22Rv1 (cell line): ENCODE data around the gene MX2.

Experiments used
- H3K27ac ChIP-seq: fragments of 450-650 bp; 2 replicates; pipeline ENCODE4 v1.5.1; 2017
- ZFX ChIP-seq: fragments of 450-650 bp; IDR thresholded peaks from 2 replicates; pipeline ENCODE4 v1.6.1; 2017; ENCODE audit warnings: antibody characterized with exemption, borderline replicate concordance
- TF ChIP-seq, protein P1 (sequence below): fragments of 450-650 bp; IDR thresholded peaks from 2 replicates; pipeline ENCODE4 v1.5.1; 2017; ENCODE audit warnings: mild to moderate bottlenecking

MX2 gene

GRCh38 chr21:41373253-41373652 lies 11.4 kb downstream of the MX2 start:
- no peak overlapping the region for H3K27ac ChIP-seq
- TF ChIP-seq ZFX, result no peak
- TF ChIP-seq, protein P1, sequence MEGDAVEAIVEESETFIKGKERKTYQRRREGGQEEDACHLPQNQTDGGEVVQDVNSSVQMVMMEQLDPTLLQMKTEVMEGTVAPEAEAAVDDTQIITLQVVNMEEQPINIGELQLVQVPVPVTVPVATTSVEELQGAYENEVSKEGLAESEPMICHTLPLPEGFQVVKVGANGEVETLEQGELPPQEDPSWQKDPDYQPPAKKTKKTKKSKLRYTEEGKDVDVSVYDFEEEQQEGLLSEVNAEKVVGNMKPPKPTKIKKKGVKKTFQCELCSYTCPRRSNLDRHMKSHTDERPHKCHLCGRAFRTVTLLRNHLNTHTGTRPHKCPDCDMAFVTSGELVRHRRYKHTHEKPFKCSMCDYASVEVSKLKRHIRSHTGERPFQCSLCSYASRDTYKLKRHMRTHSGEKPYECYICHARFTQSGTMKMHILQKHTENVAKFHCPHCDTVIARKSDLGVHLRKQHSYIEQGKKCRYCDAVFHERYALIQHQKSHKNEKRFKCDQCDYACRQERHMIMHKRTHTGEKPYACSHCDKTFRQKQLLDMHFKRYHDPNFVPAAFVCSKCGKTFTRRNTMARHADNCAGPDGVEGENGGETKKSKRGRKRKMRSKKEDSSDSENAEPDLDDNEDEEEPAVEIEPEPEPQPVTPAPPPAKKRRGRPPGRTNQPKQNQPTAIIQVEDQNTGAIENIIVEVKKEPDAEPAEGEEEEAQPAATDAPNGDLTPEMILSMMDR, result no peak

DNA sequence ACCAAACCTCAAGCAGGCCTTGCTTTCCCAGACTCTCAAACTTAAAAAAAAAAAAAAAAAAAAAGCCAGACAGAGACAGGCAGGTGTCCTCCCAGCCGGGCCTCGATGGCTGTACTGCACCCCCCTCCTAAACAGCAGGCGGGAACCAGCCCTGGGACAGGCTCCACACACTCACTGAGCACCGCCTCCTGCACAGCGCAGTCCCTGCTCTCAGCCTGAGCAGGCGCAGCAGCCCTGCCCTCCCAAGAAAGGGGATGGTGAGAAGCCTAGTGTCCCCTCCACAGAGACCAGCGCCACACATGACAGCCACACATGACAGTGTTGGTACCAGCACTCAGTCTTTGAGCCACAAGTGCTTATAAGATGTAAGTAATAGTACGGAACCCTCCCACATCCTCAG lies 11.9 kb downstream of the MX2 start:
- no peak overlapping the region for H3K27ac ChIP-seq
- TF ChIP-seq ZFX, result no peak
- TF ChIP-seq, protein P1, result no peak

GRCh38 chr21:41374177-41374712 lies 12.4 kb downstream of the MX2 start:
- H3K27ac ChIP-seq, result no peak overlapping the region
- no peak for TF ChIP-seq ZFX
- TF ChIP-seq, protein P1, result no peak

- TF ChIP-seq ZFX, result no peak
- TF ChIP-seq, protein P1, result no peak
- H3K27ac ChIP-seq, result no peak overlapping the region
Measured at GRCh38 chr21:41374867-41375533, 13.2 kb downstream of the MX2 start.

DNA sequence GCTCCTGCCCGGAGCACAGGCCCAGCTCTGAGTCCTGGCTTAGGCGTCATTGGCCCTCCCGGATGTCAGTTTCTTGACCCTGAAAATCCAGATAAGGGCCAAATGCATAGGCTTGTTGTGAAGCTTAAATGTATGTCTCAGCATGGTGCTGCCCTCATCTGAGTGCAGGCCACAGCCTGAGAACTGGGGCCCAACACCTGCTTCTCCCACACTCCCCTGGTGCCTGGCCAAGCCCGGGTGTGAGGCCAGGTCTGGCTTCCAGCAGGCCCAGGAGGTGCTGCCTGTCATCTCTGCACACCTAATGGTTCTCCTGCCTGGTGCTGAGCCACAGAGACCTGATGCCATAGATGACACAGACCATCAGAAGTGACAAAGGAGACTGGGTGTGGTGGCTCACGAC lies 14.0 kb downstream of the MX2 start:
- no peak for TF ChIP-seq ZFX
- TF ChIP-seq, protein P1, result no peak
- H3K27ac ChIP-seq, result no peak overlapping the region

- no peak overlapping the region for H3K27ac ChIP-seq
- TF ChIP-seq, protein P1, result no peak
- TF ChIP-seq ZFX, result no peak
Measured at GRCh38 chr21:41377715-41378114, 15.9 kb downstream of the MX2 start.

DNA sequence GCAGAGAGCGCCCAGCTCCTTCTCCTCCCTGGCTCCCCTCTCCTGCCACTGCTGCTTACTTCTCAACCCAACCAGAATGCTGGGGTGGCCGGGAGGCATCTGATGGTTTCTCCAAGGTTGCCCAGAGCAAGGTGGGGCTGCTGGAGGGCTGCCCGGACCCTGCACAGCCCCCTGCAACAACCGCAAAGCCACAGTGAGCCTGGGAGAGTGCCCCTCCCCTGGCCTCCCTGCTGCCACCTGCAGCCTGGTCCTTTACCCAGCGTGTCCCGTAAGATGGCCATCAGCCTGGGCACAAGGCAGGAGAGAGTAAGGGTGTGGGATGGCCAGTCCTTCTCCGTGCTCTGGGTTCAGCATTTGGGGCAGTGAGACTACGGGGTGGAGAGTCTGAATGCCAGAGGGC lies 17.0 kb downstream of the MX2 start:
- TF ChIP-seq ZFX, result no peak
- TF ChIP-seq, protein P1, result peak; percentile 20; the same call in 1 of the 2 replicates
- H3K27ac ChIP-seq, result no peak overlapping the region
